MM.1S (cell line): Measurements from ENCODE around the gene DMAC2.
A peak's percentile ranks its signal among the peaks of the same experiment; 100 is the strongest.

Source experiments
- DNase-seq: peaks from one replicate; pipeline ENCODE4 v3.0.0-alpha.2; 2015
- H2AFZ ChIP-seq: fragments of 300-600 bp; sonication (generic); 2 replicates; pipeline ENCODE4 v1.6.0; 2016; ENCODE audit warnings: antibody characterized with exemption, low read length
- H3F3A ChIP-seq: fragments of 300-600 bp; sonication (generic); 2 replicates; pipeline ENCODE4 v1.6.1; 2016; ENCODE audit warnings: mild to moderate bottlenecking, antibody characterized with exemption, low read length, moderate library complexity, mixed read lengths; ENCODE audit not compliant: insufficient read depth
- H3K27ac ChIP-seq: fragments of 300-600 bp; sonication (generic); 2 replicates; pipeline ENCODE4 v1.5.1; 2016; ENCODE audit warnings: mild to moderate bottlenecking, low read length
- H3K27me3 ChIP-seq: fragments of 300-600 bp; sonication (generic); replicated peaks from 2 replicates; pipeline ENCODE4 v1.6.0; 2016; ENCODE audit warnings: low read length; ENCODE audit not compliant: insufficient read depth
- H3K36me3 ChIP-seq: fragments of 300-600 bp; sonication (generic); replicated peaks from 2 replicates; pipeline ENCODE4 v1.6.1; 2016; ENCODE audit warnings: mild to moderate bottlenecking, low read length, mixed read lengths; ENCODE audit not compliant: insufficient read depth
- H3K4me1 ChIP-seq: fragments of 300-600 bp; sonication (generic); 2 replicates; pipeline ENCODE4 v1.6.1; 2016; ENCODE audit warnings: low read length, mixed read lengths
- H3K4me2 ChIP-seq: fragments of 300-600 bp; sonication (generic); 2 replicates; pipeline ENCODE4 v1.6.0; 2016; ENCODE audit warnings: low read depth, low read length
- H3K4me3 ChIP-seq: fragments of 300-600 bp; sonication (generic); 2 replicates; pipeline ENCODE4 v1.5.1; 2016; ENCODE audit warnings: low read length, mixed read lengths
- H3K79me2 ChIP-seq: fragments of 300-600 bp; sonication (generic); 2 replicates; pipeline ENCODE4 v1.6.1; 2016; ENCODE audit warnings: mixed run types, low read length, mixed read lengths
- H3K9ac ChIP-seq: fragments of 300-600 bp; sonication (generic); 2 replicates; pipeline ENCODE4 v1.6.1; 2016; ENCODE audit warnings: low read length, mixed read lengths
- H3K9me2 ChIP-seq: fragments of 300-600 bp; sonication (generic); replicated peaks from 2 replicates; pipeline ENCODE4 v1.6.1; 2016; ENCODE audit warnings: mild to moderate bottlenecking, low read length, mixed read lengths; ENCODE audit not compliant: insufficient read depth
- H3K9me3 ChIP-seq: fragments of 300-600 bp; sonication (generic); replicated peaks from 2 replicates; pipeline ENCODE4 v1.6.1; 2016; ENCODE audit warnings: mild to moderate bottlenecking, low read length, mixed read lengths; ENCODE audit not compliant: insufficient read depth
- H4K20me1 ChIP-seq: fragments of 300-600 bp; sonication (generic); 2 replicates; pipeline ENCODE4 v1.6.1; 2016; ENCODE audit warnings: mild to moderate bottlenecking, low read length, moderate library complexity, mixed read lengths; ENCODE audit not compliant: insufficient read depth
- CTCF ChIP-seq: fragments of 300-600 bp; sonication (generic); IDR thresholded peaks from 2 replicates; pipeline ENCODE4 v1.5.1; 2016; ENCODE audit warnings: antibody characterized with exemption, low read length, mixed read lengths
- EZH2 ChIP-seq: fragments of 300-600 bp; sonication (generic); optimal IDR thresholded peaks from 2 replicates; pipeline ENCODE3; 2017; ENCODE audit warnings: low read depth, mild to moderate bottlenecking, antibody characterized with exemption, low read length, mixed read lengths
- EZH2phosphoT487 ChIP-seq: fragments of 300-600 bp; sonication (generic); IDR thresholded peaks from 2 replicates; pipeline ENCODE4 v1.6.1; 2018; ENCODE audit warnings: antibody characterized with exemption, low read length

DMAC2 gene

GRCh38 chr19:41452584-41453275, 13.0 kb upstream of the DMAC2 start:
- H3K27me3 ChIP-seq: no peaks in the 10 kb centered on the region
- H3K4me1 ChIP-seq: peaks cover 15% of the 10 kb centered on the region
- no peaks in the 10 kb centered on the region for H3K9me3 ChIP-seq
- TF ChIP-seq CTCF (no peak), EZH2phosphoT487 (no peak), EZH2 (no peak)
- H3F3A ChIP-seq: peaks cover 8% of the 10 kb centered on the region; the same call in 1 of the 2 replicates
- DNase-seq: no peak
- H3K9ac ChIP-seq: no peak overlapping the region
- no peak overlapping the region for H3K4me3 ChIP-seq
- H4K20me1 ChIP-seq: no peaks in the 10 kb centered on the region
- no peaks in the 10 kb centered on the region for H3K79me2 ChIP-seq
- no peaks in the 10 kb centered on the region for H3K36me3 ChIP-seq
- no peak overlapping the region for H3K27ac ChIP-seq
- H3K9me2 ChIP-seq: no peaks in the 10 kb centered on the region
- H2AFZ ChIP-seq: no peak overlapping the region
- no peak overlapping the region for H3K4me2 ChIP-seq

GRCh38 chr19:41449865-41450178, 10.1 kb upstream of the DMAC2 start:
- Histone ChIP-seq H3K9me3 (no peaks in the 10 kb centered on the region), H4K20me1 (no peaks in the 10 kb centered on the region)

GRCh38 chr19:41449079-41449864, 9.6 kb upstream of the DMAC2 start:
- no peaks in the 10 kb centered on the region for H3F3A ChIP-seq
- H4K20me1 ChIP-seq: no peaks in the 10 kb centered on the region
- peak overlapping the region; percentile 30 for H2AFZ ChIP-seq
- H3K9ac ChIP-seq: peak overlapping the region; percentile 30; the same call in 1 of the 2 replicates
- H3K36me3 ChIP-seq: no peaks in the 10 kb centered on the region
- peak; percentile 58 for DNase-seq
- H3K9me3 ChIP-seq: no peaks in the 10 kb centered on the region
- H3K27ac ChIP-seq: no peak overlapping the region
- peak overlapping the region; percentile 68; the same call in 1 of the 2 replicates for H3K4me2 ChIP-seq
- H3K9me2 ChIP-seq: no peaks in the 10 kb centered on the region
- no peaks in the 10 kb centered on the region for H3K27me3 ChIP-seq
- H3K79me2 ChIP-seq: no peaks in the 10 kb centered on the region
- peak overlapping the region; percentile 49 for H3K4me3 ChIP-seq
- H3K4me1 ChIP-seq: peaks cover 4% of the 10 kb centered on the region; the same call in 1 of the 2 replicates
- TF ChIP-seq EZH2: no peak
- no peak for TF ChIP-seq EZH2phosphoT487
- peak; percentile 96 for TF ChIP-seq CTCF

More at GRCh38 chr19:41449865-41450178, 10.1 kb upstream of the DMAC2 start:
- H3K79me2 ChIP-seq: no peaks in the 10 kb centered on the region
- H3K36me3 ChIP-seq: no peaks in the 10 kb centered on the region
- peak overlapping the region; percentile 68; the same call in 1 of the 2 replicates for H3K4me2 ChIP-seq
- no peak overlapping the region for H2AFZ ChIP-seq
- H3K9ac ChIP-seq: no peak overlapping the region
- DNase-seq: no peak
- H3K4me1 ChIP-seq: peaks cover 4% of the 10 kb centered on the region; the same call in 1 of the 2 replicates
- H3K4me3 ChIP-seq: no peak overlapping the region
- no peaks in the 10 kb centered on the region for H3K27me3 ChIP-seq
- no peaks in the 10 kb centered on the region for H3F3A ChIP-seq
- no peak overlapping the region for H3K27ac ChIP-seq
- TF ChIP-seq CTCF (no peak), EZH2 (no peak), EZH2phosphoT487 (no peak)
- H3K9me2 ChIP-seq: no peaks in the 10 kb centered on the region
